ENCODE measurements around the gene SCAMP3.
"Not testable (repeated sequence)": the region's sequence is repeated elsewhere in the genome, so short reads cannot be mapped to it uniquely, and the experiment has no call there.

SCAMP3 gene

DNA sequence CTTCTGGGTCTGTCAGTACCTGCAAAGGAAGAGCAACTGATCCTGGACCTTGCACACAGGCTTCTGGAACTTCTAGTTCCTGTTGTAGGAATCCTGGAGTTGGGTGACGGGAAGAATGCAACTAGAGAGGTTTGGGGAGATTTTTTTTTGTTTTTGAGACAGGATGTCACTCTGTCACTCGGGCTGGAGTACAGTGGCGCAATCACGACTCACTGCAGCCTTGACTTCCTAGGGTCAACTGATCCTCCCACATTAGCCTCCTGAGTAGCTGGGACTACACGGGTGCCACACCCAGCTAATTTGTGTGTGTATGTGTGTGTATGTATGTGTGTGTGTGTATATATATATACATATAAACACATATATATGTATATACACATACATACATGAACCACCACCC lies 25.7 kb downstream of the SCAMP3 start:
- Histone ChIP-seq H3K36me3 (ENCODE audit: control insufficient read depth, insufficient read depth, low read length) (no peaks in the 10 kb centered on the region), H2BK5ac (ENCODE audit: low read length) (no peak overlapping the region), H3K4me3 (ENCODE audit: low read length) (no peak overlapping the region), H3K79me1 (ENCODE audit: low read length) (no peaks in the 10 kb centered on the region), H3K27me3 (ENCODE audit: insufficient read depth, low read length, poor library complexity) (no peaks in the 10 kb centered on the region), H2BK120ac (ENCODE audit: low read depth, low read length) (no peak overlapping the region), H3K56ac (ENCODE audit: low read length) (no peak overlapping the region), H3K18ac (ENCODE audit: low read length) (no peak overlapping the region), H2AK5ac (ENCODE audit: low read length) (no peak overlapping the region), H3K4me2 (ENCODE audit: low read length) (no peak overlapping the region), H3K9ac (ENCODE audit: low read length) (no peak overlapping the region), H4K5ac (ENCODE audit: low read length) (no peak overlapping the region), H3K23ac (ENCODE audit: low read length) (no peak overlapping the region), H3K79me2 (ENCODE audit: control insufficient read depth, insufficient read depth, low read length) (no peaks in the 10 kb centered on the region), H2BK15ac (replicated peaks; ENCODE audit: low read depth) (no peak overlapping the region), H3K27ac (ENCODE audit: low read depth, low read length) (no peak overlapping the region), H4K8ac (ENCODE audit: low read depth, low read length) (no peak overlapping the region), H3K4me1 (ENCODE audit: control insufficient read depth, low read depth, low read length) (no peaks in the 10 kb centered on the region), H3K4ac (ENCODE audit: low read depth, low read length) (no peak overlapping the region)
- no peak for DNase-seq
- no CpG with 5 or more reads among the region's 5 CpGs for WGBS (ENCODE audit: extremely low coverage, insufficient coverage, low lambda C conversion rate)

DNA sequence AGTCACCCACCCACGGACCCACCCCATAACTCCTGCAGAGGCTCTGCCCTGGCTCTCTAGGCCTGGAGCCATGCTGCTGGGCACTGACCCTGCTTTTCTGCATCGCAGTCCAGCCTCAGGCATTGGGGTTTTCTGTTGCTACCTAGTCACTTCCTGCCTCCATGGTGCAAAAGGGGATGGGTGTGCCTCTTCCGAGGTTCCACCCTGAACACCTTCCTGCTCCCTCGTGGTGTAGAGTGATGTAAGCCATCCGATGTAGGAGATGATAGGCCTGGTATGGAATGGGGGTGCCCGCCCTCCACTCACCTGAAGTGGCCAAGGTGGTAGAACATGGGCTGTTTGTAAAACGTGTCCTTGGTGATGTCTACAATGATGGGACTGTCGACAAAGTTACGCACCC lies 26.8 kb downstream of the SCAMP3 start:
- not testable (repeated sequence) for H2AK5ac ChIP-seq (ENCODE audit: low read length); H3K36me3 ChIP-seq (ENCODE audit: control insufficient read depth, insufficient read depth, low read length); H2BK15ac ChIP-seq (replicated peaks; ENCODE audit: low read depth); H3K4ac ChIP-seq (ENCODE audit: low read depth, low read length); H3K4me2 ChIP-seq (ENCODE audit: low read length); H3K56ac ChIP-seq (ENCODE audit: low read length); H3K27me3 ChIP-seq (ENCODE audit: insufficient read depth, low read length, poor library complexity); H4K8ac ChIP-seq (ENCODE audit: low read depth, low read length); H3K18ac ChIP-seq (ENCODE audit: low read length); H3K4me1 ChIP-seq (ENCODE audit: control insufficient read depth, low read depth, low read length); H3K9ac ChIP-seq (ENCODE audit: low read length); DNase-seq; H3K23ac ChIP-seq (ENCODE audit: low read length); H3K79me1 ChIP-seq (ENCODE audit: low read length); H3K27ac ChIP-seq (ENCODE audit: low read depth, low read length); H4K5ac ChIP-seq (ENCODE audit: low read length); H2BK120ac ChIP-seq (ENCODE audit: low read depth, low read length); H3K4me3 ChIP-seq (ENCODE audit: low read length); H3K79me2 ChIP-seq (ENCODE audit: control insufficient read depth, insufficient read depth, low read length); H2BK5ac ChIP-seq (ENCODE audit: low read length)
- no CpG with 5 or more reads among the region's 9 CpGs for WGBS (ENCODE audit: extremely low coverage, insufficient coverage, low lambda C conversion rate)

DNA sequence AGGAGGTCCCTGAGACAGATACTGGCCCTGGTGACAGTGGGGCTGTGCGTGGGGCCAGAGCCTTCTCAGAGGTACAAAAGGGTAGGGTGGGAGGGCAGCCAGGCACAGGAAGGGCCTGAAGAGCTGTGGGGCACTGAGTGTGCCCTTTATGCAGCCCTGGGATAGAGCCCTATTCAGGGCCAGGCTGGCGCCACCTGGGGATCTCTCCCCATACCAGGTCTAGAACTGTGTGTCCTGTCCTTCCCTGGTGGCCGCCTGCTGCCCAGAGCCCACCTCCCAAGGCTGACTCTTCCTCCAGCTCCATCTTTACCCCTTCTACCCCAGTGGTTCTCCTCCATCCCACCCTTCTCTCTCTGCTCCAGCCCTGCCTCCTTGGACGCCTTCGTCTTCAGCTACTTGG lies 28.7 kb downstream of the SCAMP3 start:
- H3K9ac ChIP-seq (ENCODE audit: low read length); H2BK5ac ChIP-seq (ENCODE audit: low read length); H3K23ac ChIP-seq (ENCODE audit: low read length); H3K79me2 ChIP-seq (ENCODE audit: control insufficient read depth, insufficient read depth, low read length); H3K4ac ChIP-seq (ENCODE audit: low read depth, low read length); H4K5ac ChIP-seq (ENCODE audit: low read length); H3K36me3 ChIP-seq (ENCODE audit: control insufficient read depth, insufficient read depth, low read length); H3K4me3 ChIP-seq (ENCODE audit: low read length); H3K27me3 ChIP-seq (ENCODE audit: insufficient read depth, low read length, poor library complexity); H3K4me1 ChIP-seq (ENCODE audit: control insufficient read depth, low read depth, low read length); DNase-seq; H2BK15ac ChIP-seq (replicated peaks; ENCODE audit: low read depth); H3K27ac ChIP-seq (ENCODE audit: low read depth, low read length); H4K8ac ChIP-seq (ENCODE audit: low read depth, low read length); H3K4me2 ChIP-seq (ENCODE audit: low read length); H3K79me1 ChIP-seq (ENCODE audit: low read length); H3K56ac ChIP-seq (ENCODE audit: low read length); H2BK120ac ChIP-seq (ENCODE audit: low read depth, low read length); H3K18ac ChIP-seq (ENCODE audit: low read length); H2AK5ac ChIP-seq (ENCODE audit: low read length): not testable (repeated sequence)
- no CpG with 5 or more reads among the region's 5 CpGs for WGBS (ENCODE audit: extremely low coverage, insufficient coverage, low lambda C conversion rate)

DNA sequence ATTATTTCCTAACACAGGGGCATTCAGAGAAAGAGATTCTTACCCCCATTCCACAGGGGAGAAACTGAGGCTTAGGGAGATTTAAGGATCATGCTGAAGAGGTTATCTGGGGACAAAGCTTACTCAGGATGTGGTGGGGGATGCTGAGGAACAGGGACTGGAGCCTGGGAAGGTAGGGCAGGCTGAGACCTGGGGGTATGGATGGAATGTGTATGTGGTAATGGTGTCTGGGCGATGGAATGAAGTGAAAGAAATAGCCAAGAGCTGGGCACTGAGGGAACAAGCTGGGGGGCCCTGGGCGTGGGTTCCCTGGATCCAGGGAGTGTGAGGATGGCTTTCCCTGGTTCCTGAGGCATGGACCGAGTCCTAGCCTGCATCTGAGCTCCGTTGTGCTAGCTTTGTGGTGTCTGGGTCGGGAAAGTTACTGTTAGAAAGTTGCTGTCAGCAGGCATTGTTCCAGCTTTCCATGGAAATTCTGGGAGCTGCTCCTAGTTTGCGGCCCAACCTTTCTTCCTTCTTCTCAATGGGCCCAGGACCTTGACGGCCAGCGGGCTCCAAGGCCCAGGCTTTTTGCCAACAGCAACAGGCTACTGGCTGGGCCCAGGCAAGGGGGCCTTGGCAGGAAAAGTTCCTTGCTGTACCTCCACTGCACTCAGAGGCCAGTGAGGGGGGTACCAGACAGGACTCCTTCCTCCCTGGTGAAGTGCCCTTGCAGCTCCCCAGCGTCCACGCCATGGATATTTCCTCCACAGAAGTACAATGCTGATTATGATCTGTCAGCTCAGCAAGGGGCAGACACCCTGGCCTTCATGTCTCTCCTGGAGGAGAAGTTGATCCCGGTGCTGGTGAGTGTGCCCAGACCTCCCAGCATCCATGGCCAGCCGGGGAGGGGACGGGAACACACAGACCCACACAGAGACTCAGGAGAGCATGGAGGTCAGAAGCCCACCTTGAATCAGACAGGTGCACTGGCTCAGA lies 29.9 kb downstream of the SCAMP3 start:
- H3K27ac ChIP-seq (ENCODE audit: low read depth, low read length); H2BK5ac ChIP-seq (ENCODE audit: low read length); H3K4me3 ChIP-seq (ENCODE audit: low read length); H3K9ac ChIP-seq (ENCODE audit: low read length); H3K79me2 ChIP-seq (ENCODE audit: control insufficient read depth, insufficient read depth, low read length); H3K4ac ChIP-seq (ENCODE audit: low read depth, low read length); H3K18ac ChIP-seq (ENCODE audit: low read length); H4K5ac ChIP-seq (ENCODE audit: low read length); H2BK120ac ChIP-seq (ENCODE audit: low read depth, low read length); H3K23ac ChIP-seq (ENCODE audit: low read length); H2AK5ac ChIP-seq (ENCODE audit: low read length); H3K4me2 ChIP-seq (ENCODE audit: low read length); H4K8ac ChIP-seq (ENCODE audit: low read depth, low read length); H2BK15ac ChIP-seq (replicated peaks; ENCODE audit: low read depth); H3K36me3 ChIP-seq (ENCODE audit: control insufficient read depth, insufficient read depth, low read length); H3K27me3 ChIP-seq (ENCODE audit: insufficient read depth, low read length, poor library complexity); H3K4me1 ChIP-seq (ENCODE audit: control insufficient read depth, low read depth, low read length); H3K56ac ChIP-seq (ENCODE audit: low read length); H3K79me1 ChIP-seq (ENCODE audit: low read length): not testable (repeated sequence)
- WGBS (ENCODE audit: extremely low coverage, insufficient coverage, low lambda C conversion rate) = no CpG with 5 or more reads among the region's 13 CpGs
- peak; percentile 22 for DNase-seq

DNA sequence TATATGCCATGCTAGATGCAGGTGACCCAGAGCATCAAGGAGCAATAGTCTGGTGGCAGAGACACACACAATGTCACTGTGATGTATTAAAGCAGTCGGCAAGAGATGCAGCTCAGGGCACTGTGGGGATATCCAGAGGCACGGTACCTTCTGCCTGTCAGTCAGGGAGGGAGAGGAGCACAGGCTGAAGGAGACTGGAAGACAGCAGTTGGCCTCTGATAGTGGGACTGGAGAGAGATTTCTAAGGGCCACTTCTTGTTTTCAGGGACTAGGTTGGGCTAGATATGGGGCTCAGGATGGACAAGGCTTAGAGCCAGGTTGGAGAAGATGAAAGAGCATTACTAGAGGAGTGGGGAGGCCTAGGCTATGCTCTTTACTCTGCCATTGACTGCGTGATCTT lies 30.9 kb downstream of the SCAMP3 start:
- H3K79me1 ChIP-seq (ENCODE audit: low read length); H3K79me2 ChIP-seq (ENCODE audit: control insufficient read depth, insufficient read depth, low read length); H3K36me3 ChIP-seq (ENCODE audit: control insufficient read depth, insufficient read depth, low read length); H3K23ac ChIP-seq (ENCODE audit: low read length); H3K18ac ChIP-seq (ENCODE audit: low read length); H2AK5ac ChIP-seq (ENCODE audit: low read length); H3K56ac ChIP-seq (ENCODE audit: low read length); H4K5ac ChIP-seq (ENCODE audit: low read length); H2BK5ac ChIP-seq (ENCODE audit: low read length); H2BK15ac ChIP-seq (replicated peaks; ENCODE audit: low read depth); H4K8ac ChIP-seq (ENCODE audit: low read depth, low read length); H3K4me1 ChIP-seq (ENCODE audit: control insufficient read depth, low read depth, low read length); H3K4ac ChIP-seq (ENCODE audit: low read depth, low read length); H3K4me2 ChIP-seq (ENCODE audit: low read length); H3K9ac ChIP-seq (ENCODE audit: low read length); H2BK120ac ChIP-seq (ENCODE audit: low read depth, low read length); H3K4me3 ChIP-seq (ENCODE audit: low read length); H3K27me3 ChIP-seq (ENCODE audit: insufficient read depth, low read length, poor library complexity); DNase-seq; H3K27ac ChIP-seq (ENCODE audit: low read depth, low read length): not testable (repeated sequence)
- WGBS (ENCODE audit: extremely low coverage, insufficient coverage, low lambda C conversion rate) = no CpG with 5 or more reads among the region's 3 CpGs

DNA sequence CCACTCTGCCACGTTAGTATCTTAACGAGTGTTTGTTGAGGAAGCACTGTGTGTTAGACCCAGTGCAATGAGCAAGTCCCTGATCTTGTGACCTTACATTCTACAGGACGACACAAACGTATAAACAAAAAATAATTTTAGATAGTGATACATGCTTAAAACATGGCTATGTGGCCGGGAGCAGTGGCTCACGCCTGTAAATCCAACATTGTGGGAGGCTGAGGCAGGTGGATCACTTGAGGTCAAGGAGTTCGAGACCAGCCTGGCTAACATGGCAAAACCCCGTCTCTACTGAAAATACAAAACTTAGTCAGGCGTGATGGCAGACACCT lies 34.1 kb downstream of the SCAMP3 start:
- H3K4me2 ChIP-seq (ENCODE audit: low read length) = peak overlapping the region; percentile 59
- H3K27ac ChIP-seq (ENCODE audit: low read depth, low read length) = no peak overlapping the region
- no peaks in the 10 kb centered on the region for H3K27me3 ChIP-seq (ENCODE audit: insufficient read depth, low read length, poor library complexity)
- H4K8ac ChIP-seq (ENCODE audit: low read depth, low read length) = no peak overlapping the region
- H3K4me3 ChIP-seq (ENCODE audit: low read length) = no peak overlapping the region
- DNase-seq = no peak
- H2BK5ac ChIP-seq (ENCODE audit: low read length) = peak overlapping the region; percentile 64
- no peak overlapping the region for H4K5ac ChIP-seq (ENCODE audit: low read length)
- no peak overlapping the region for H3K23ac ChIP-seq (ENCODE audit: low read length)
- no CpG with 5 or more reads among the region's 9 CpGs for WGBS (ENCODE audit: extremely low coverage, insufficient coverage, low lambda C conversion rate)
- H3K36me3 ChIP-seq (ENCODE audit: control insufficient read depth, insufficient read depth, low read length) = no peaks in the 10 kb centered on the region
- no peak overlapping the region for H2BK15ac ChIP-seq (replicated peaks; ENCODE audit: low read depth)
- H3K9ac ChIP-seq (ENCODE audit: low read length) = peak overlapping the region; percentile 82
- H3K4ac ChIP-seq (ENCODE audit: low read depth, low read length) = peak overlapping the region; percentile 84
- peak overlapping the region; percentile 24 for H3K18ac ChIP-seq (ENCODE audit: low read length)
- no peaks in the 10 kb centered on the region for H3K79me2 ChIP-seq (ENCODE audit: control insufficient read depth, insufficient read depth, low read length)
- H2BK120ac ChIP-seq (ENCODE audit: low read depth, low read length) = no peak overlapping the region
- H3K79me1 ChIP-seq (ENCODE audit: low read length) = no peaks in the 10 kb centered on the region
- peaks cover 4% of the 10 kb centered on the region for H3K4me1 ChIP-seq (ENCODE audit: control insufficient read depth, low read depth, low read length)
- peak overlapping the region; percentile 99 for H2AK5ac ChIP-seq (ENCODE audit: low read length)
- H3K56ac ChIP-seq (ENCODE audit: low read length) = peak overlapping the region; percentile 95

All from mesendoderm (in vitro differentiated cells).